HG03175 (cell line): ENCODE data around the gene C5orf22.
"Not testable (repeated sequence)": the region's sequence is repeated elsewhere in the genome, so short reads cannot be mapped to it uniquely, and the experiment has no call there.

Source experiments
- ATAC-seq: cut with Tn5 transposase; IDR thresholded peaks from one replicate; pipeline ENCODE4 v1.9.1; 2021; ENCODE audit warnings: mild to moderate bottlenecking, moderate library complexity; ENCODE audit not compliant: unreplicated experiment

Gene C5orf22

GRCh38 chr5:31598640-31599611 is 66.8 kb downstream of the C5orf22 start:
- no peak for ATAC-seq

GRCh38 chr5:31602305-31602704 is 70.2 kb downstream of the C5orf22 start:
- ATAC-seq: not testable (repeated sequence)

- ATAC-seq: no peak
These were observed 72.1 kb downstream of the C5orf22 start for GRCh38 chr5:31604240-31604639.

GRCh38 chr5:31604644-31605043 is 72.5 kb downstream of the C5orf22 start:
- no peak for ATAC-seq
